Tibial nerve (tissue), 4 donors: ENCODE data around the gene GTF2B. TPM values are rescaled to one million over a fixed set of nuclear protein-coding genes. Genes with fewer than 3 reads are reported as not detected.

Source experiments
- DNase-seq, 2 donors: peaks; one replicate each; pipeline ENCODE4 v3.0.0-alpha.2; 2019; ENCODE audit warnings: low spot score in 2 of 2
- H3K27ac ChIP-seq, 4 donors: fragments of 200-600 bp; sonication (generic) in 3 of 4; one replicate each; pipeline ENCODE4 v1.5.1; 2017 to 2019; ENCODE audit warnings: mild to moderate bottlenecking in 1 of 4
- H3K27me3 ChIP-seq, 2 donors: fragments of 200-600 bp; sonication (generic) in 1 of 2; one replicate each; pipeline versions ENCODE4 v1.5.1 to v1.6.0; 2017 to 2019
- H3K36me3 ChIP-seq, 3 donors: fragments of 200-600 bp; sonication (generic); one replicate each; pipeline ENCODE4 v1.5.1; 2018 to 2019
- H3K4me1 ChIP-seq, 4 donors: fragments of 200-600 bp; sonication (generic) in 3 of 4; one replicate each; pipeline ENCODE4 v1.5.1; 2017 to 2019
- H3K4me3 ChIP-seq, 4 donors: fragments of 200-600 bp; sonication (generic) in 3 of 4; one replicate each; pipeline ENCODE4 v1.5.1; 2017 to 2019; ENCODE audit warnings: mild to moderate bottlenecking in 1 of 4, moderate library complexity in 1 of 4
- H3K9me3 ChIP-seq, 4 donors: fragments of 200-600 bp; sonication (generic) in 3 of 4; one replicate each; pipeline ENCODE4 v1.5.1; 2017 to 2019
- EP300 ChIP-seq, 2 donors: sonication (generic); formaldehyde crosslinking; IDR thresholded peaks; one replicate each; pipeline ENCODE4 v1.6.1; 2017; ENCODE audit warnings: antibody characterized with exemption in 2 of 2, mild to moderate bottlenecking in 1 of 2
- POLR2A ChIP-seq, 2 donors: fragments of 450-650 bp; IDR thresholded peaks; one replicate each; pipeline ENCODE4 v1.6.1; 2017; ENCODE audit warnings: antibody characterized with exemption in 2 of 2, mild to moderate bottlenecking in 2 of 2, moderate library complexity in 2 of 2
- WGBS, 2 donors: methylation state at CpG; one replicate each; pipeline ENCODE4 v1.1.5; 2018; 5-methylcytosine and 5-hydroxymethylcytosine counted together
- total RNA-seq, 4 donors: library from RNA; depleted of rRNA; stranded (reverse); fragments of >200 nt; gene quantifications; one replicate each; pipeline ENCODE4 v1.1.0, GENCODE V29; 2016
- TF ChIP-seq, protein P1 (sequence below), 5 experiments: fragments of 200-600 bp in 3 of 5; fragments of 450-650 bp in 2 of 5; sonication (generic) in 3 of 5; IDR thresholded peaks; one replicate each; pipeline ENCODE4 v1.5.1; 2016 to 2019; ENCODE audit warnings: antibody characterized with exemption in 5 of 5, mild to moderate bottlenecking in 3 of 5, moderate library complexity in 2 of 5

The GTF2B gene
- total RNA-seq, 4 donors from 2014 or later, result 17.4 to 55.7 (median 23.7) TPM

DNA sequence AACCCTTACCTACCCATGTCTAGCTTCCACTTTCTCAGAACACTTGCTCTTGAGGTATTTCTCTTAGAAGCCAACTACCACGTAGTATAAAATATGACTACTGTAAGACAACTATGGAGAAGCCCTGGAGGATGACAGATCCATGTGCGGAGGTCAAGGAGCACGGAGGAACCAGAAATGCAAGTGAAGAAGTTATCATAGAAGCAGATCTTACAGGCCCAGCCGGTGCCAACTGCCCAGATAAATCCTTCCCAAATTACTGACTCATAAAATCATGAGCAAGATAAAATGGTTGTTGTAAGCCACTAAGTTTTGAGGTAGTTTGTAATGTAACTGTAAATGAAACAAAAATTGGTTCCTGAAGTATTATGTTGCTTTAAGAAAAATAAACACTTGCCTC, 12.6 kb downstream of the GTF2B start:
- no peak overlapping the region for H3K27ac ChIP-seq
- H3K9me3 ChIP-seq, result no peaks in the 10 kb centered on the region
- no peak for TF ChIP-seq POLR2A (IDR thresholded peaks at IDR 0.05)
- TF ChIP-seq EP300 (IDR thresholded peaks at IDR 0.05), result no peak
- TF ChIP-seq, protein P1, sequence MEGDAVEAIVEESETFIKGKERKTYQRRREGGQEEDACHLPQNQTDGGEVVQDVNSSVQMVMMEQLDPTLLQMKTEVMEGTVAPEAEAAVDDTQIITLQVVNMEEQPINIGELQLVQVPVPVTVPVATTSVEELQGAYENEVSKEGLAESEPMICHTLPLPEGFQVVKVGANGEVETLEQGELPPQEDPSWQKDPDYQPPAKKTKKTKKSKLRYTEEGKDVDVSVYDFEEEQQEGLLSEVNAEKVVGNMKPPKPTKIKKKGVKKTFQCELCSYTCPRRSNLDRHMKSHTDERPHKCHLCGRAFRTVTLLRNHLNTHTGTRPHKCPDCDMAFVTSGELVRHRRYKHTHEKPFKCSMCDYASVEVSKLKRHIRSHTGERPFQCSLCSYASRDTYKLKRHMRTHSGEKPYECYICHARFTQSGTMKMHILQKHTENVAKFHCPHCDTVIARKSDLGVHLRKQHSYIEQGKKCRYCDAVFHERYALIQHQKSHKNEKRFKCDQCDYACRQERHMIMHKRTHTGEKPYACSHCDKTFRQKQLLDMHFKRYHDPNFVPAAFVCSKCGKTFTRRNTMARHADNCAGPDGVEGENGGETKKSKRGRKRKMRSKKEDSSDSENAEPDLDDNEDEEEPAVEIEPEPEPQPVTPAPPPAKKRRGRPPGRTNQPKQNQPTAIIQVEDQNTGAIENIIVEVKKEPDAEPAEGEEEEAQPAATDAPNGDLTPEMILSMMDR (IDR thresholded peaks at IDR 0.05), result no peak
- DNase-seq, result no peak
- no peak overlapping the region for H3K4me3 ChIP-seq
- WGBS, 2 donors, result 79 to 85% methylated on average over 4 of the region's 4 CpGs
- peaks cover 0 to 63% (median 6%) of the 10 kb centered on the region in 4 donors for H3K4me1 ChIP-seq
- H3K36me3 ChIP-seq, result peaks cover 0 to 28% (median 0%) of the 10 kb centered on the region in 3 donors
- H3K27me3 ChIP-seq, result no peaks in the 10 kb centered on the region

DNA sequence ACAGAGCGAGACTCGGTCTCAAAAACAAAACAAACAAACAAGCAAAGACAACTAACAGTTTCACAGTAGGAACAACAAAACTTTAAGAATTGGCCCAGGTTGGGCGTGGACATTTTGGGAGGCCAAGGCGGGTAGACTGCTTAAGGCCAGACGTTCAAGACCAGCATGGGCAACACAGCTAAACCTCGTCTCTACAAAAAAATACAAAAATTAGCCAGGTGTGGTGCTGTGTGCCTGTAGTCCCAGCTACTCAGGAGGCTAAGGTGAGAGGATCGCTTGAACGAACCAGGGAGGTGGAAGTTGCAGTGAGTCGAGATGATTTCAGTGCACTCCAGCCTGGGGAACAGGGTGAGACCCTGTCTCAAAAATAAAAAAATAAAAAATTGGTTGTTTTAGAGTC, 13.5 kb downstream of the GTF2B start:
- Histone ChIP-seq H3K4me3 (no peak overlapping the region), H3K27me3 (no peaks in the 10 kb centered on the region), H3K9me3 (no peaks in the 10 kb centered on the region), H3K27ac (no peak overlapping the region), H3K36me3 (peaks cover 0 to 22% (median 0%) of the 10 kb centered on the region in 3 donors), H3K4me1 (peaks cover 0 to 55% (median 5%) of the 10 kb centered on the region in 4 donors)
- WGBS, 2 donors, result 73 to 76% methylated on average over 9 of the region's 9 CpGs
- TF ChIP-seq POLR2A (IDR thresholded peaks at IDR 0.05), result no peak
- TF ChIP-seq, protein P1 (IDR thresholded peaks at IDR 0.05), result no peak
- TF ChIP-seq EP300 (IDR thresholded peaks at IDR 0.05), result no peak
- DNase-seq, result no peak

DNA sequence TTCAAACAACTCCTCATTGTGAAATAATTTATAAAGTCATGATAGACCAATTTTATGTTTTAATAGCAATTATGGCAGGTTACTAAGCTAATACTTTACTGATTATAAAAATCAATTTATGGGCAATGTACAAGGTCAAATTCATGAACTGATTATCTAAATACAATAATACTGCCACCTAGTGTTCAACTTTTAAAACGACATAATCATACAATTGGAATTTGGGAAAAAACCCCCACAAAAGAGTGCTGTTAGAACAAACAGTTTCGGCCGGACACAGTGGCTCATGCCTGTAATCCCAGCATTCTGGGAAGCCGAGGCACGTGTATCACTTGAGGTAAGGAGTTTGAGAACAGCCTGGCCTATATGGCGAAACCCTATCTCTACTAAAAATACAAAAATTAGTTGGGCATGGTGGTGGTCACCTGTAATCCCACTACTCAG, 14.0 kb downstream of the GTF2B start:
- H3K36me3 ChIP-seq, result peaks cover 0 to 22% (median 0%) of the 10 kb centered on the region in 3 donors
- WGBS, 2 donors, result 25 to 28% methylated on average over 6 of the region's 6 CpGs
- H3K4me3 ChIP-seq, result no peak overlapping the region
- DNase-seq, result no peak
- H3K27me3 ChIP-seq, result no peaks in the 10 kb centered on the region
- H3K27ac ChIP-seq, result no peak overlapping the region
- peaks cover 0 to 50% (median 4%) of the 10 kb centered on the region in 4 donors for H3K4me1 ChIP-seq
- TF ChIP-seq POLR2A (IDR thresholded peaks at IDR 0.05), result no peak
- TF ChIP-seq, protein P1 (IDR thresholded peaks at IDR 0.05), result peak; percentile 47 to 67 (median 52)
- TF ChIP-seq EP300 (IDR thresholded peaks at IDR 0.05), result no peak
- H3K9me3 ChIP-seq, result no peaks in the 10 kb centered on the region

DNA sequence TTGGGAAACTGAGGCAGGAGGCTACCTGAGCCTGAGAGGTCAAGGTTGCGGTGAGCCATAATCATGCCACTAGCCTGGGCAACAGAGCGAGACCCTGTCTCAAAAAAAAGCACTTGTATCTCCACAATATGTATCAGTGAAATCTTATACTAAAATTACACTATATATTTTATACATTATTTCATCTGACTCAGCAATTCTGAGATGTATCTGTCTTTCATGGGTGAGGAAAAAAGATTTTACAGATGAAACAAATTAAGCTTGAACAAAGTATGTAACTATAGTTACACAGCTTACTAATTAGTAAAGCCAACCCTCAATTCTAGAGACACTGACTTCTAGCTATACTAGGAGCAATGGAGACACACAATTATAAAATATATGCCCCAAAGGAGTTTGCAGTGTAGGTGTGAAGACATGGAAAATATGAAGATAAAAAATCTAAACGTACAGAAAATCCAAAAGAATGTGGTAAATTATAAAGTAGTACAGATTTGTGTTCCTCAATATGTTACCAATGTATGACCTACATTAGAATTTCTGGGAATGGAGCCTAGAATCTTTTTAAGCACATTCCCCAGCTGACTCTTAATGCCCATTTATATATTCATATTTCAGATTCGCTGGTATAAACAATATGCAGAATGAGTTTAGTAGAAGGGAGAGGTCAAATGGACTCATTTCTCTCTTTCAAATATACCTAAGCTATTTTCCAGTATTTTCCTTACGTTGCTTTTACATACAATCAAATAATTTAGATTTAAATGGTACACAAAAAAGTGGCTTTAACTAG, 14.6 kb downstream of the GTF2B start:
- H3K9me3 ChIP-seq, result no peaks in the 10 kb centered on the region
- WGBS, 2 donors, result 50 to 54% methylated on average over 5 of the region's 5 CpGs
- H3K4me1 ChIP-seq, result peaks cover 0 to 48% (median 4%) of the 10 kb centered on the region in 4 donors
- DNase-seq, result no peak
- no peak overlapping the region for H3K4me3 ChIP-seq
- no peaks in the 10 kb centered on the region for H3K27me3 ChIP-seq
- TF ChIP-seq POLR2A (IDR thresholded peaks at IDR 0.05), result no peak
- TF ChIP-seq, protein P1 (IDR thresholded peaks at IDR 0.05), result no peak
- H3K36me3 ChIP-seq, result peaks cover 0 to 21% (median 0%) of the 10 kb centered on the region in 3 donors
- H3K27ac ChIP-seq, result no peak overlapping the region

DNA sequence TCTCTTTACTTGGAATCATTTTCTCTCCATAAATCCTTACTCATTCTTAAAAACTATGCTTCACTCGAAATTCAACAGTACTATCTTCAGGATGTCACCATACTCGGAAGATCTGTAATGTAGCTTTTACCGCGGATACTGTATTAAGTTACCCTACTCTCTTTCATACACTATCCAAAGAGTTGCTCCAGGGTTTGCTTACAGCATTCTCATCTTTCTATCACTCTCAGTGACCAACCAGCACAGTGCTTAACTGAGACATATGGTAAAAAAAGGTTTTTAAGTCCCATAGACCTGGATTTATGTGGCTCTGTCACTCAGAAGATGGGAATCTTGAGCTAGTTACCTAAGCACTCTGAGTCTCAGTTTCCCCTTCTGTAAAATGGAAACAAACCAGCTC, 15.8 kb downstream of the GTF2B start:
- TF ChIP-seq EP300 (IDR thresholded peaks at IDR 0.05), result no peak
- TF ChIP-seq POLR2A (IDR thresholded peaks at IDR 0.05), result no peak
- TF ChIP-seq, protein P1 (IDR thresholded peaks at IDR 0.05), result no peak
- WGBS, 2 donors, result 87 to 92% methylated on average over 4 of the region's 4 CpGs
- Histone ChIP-seq H3K4me3 (no peak overlapping the region), H3K9me3 (no peaks in the 10 kb centered on the region), H3K4me1 (peaks cover 0 to 41% (median 4%) of the 10 kb centered on the region in 4 donors), H3K36me3 (peaks cover 0 to 20% (median 0%) of the 10 kb centered on the region in 3 donors), H3K27me3 (no peaks in the 10 kb centered on the region), H3K27ac (no peak overlapping the region)
- no peak for DNase-seq
